GM21367 (cell line): Measurements from ENCODE around the gene MED27.

Experiments
- ATAC-seq: cut with Tn5 transposase; IDR thresholded peaks from one replicate; pipeline ENCODE4 v1.9.1; 2021; ENCODE audit not compliant: unreplicated experiment

MED27 gene

DNA sequence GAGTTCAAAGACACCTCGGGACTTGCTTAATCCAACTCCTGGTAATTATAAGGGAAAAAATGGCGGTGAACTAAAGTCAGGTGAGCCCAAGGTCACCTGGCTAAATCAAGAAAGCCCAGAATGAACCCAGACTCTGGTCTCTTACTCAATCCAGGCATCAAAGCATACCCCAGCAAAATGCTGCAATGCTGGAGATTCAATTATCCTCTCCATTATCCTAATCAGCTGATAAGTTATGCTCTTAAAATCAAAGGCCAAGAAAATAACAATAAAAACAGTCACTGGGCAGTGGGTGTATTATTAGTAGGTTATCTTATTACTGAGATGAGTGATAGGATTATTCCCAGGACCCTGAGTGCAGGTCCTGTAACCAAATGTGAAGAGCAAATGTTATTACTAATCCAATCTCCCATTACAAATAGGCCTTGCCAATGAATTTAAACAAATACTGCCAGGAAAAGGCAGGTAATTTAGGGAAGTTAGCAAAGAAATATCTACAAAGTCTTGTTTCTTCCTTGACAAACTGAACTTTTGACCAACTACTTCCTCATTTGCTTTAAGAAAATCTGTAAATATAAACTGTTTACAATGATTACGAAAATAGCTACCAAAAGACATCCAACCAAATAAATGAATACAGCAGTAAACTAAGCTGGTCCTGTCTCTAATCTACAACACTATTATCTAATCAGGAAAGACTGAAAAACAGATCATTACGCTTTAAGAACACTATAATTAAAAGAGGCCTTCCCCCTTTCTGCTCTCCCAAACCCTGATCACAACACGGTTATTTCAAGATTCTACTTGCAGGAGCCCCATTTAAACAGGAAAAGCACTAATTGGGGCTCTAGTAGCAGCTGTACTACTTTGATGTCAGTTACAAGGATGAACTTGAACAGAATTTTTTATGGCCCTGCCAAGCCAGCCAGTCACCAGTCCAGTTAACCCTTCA lies 103.2 kb downstream of the MED27 start:
- no peak for ATAC-seq

DNA sequence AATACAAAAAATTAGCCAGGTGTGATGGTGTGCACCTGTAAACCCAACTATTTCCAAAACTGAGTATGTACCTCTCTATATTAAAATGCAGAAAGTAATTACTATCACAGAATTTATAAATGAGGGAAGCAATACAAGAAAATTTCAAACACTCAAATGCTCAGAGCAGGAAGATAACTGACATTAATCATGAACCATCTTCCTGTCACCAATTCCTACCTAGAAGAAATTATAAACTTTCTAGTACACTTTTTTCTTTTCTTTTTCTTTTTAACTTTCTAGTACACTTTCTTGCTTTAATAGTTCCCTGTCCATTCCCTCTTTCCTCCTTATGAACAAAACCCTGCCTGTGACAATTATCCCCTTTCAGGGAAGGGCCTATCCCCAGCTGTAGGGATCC lies 106.8 kb downstream of the MED27 start:
- ATAC-seq: no peak

DNA sequence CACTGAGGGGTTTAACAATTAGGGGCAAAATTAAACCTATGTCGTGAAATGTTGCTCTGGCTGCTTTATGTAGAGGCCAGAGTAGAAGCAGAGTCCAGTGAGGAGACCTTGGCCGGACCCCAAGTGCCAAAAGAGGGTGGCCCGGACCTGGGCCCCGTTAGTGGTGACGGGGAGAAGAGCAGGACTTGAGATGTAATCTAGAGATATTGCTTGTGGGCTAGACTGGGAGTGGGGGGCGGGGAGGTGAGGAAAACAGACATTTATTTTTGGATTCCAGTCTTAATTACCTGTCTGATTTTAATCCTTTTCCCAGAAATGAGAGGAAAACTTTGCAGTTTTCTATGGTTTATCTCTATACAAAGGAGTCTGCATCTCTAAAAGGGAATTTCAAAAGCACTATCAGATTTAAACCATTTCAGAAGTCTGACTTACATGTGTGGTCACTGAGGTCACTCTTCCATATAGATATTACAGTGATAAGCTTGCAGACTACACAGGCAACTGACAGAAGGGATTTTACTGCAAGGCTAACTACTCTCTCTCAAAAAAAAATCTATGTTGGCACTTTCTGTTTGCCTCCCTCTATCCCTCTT lies 108.1 kb downstream of the MED27 start:
- ATAC-seq: no peak

DNA sequence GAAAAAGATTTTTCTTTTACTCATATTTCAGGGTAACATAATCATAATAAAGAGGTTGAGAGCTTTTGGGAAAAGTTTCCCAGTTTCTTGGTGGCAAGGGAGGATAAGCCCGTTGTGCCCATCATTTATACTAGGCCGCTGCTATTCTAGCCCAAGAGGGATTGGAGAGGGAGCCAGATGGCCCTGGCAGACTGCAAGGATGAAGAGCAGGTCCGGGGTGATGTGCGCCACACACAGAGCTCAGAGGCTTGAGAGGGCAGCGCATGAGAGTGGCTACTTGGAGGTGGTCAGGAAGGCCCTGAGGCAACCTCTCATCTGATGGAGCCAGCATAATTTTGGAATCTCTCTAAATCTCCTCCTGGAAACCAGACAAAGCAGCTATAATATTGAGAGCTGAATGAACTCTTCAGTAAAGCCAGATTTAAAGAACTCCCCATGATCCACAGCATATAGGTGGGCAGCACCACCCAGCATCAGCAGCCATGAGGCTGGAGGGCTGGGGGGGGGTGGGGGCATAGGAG lies 110.1 kb downstream of the MED27 start:
- ATAC-seq: no peak

DNA sequence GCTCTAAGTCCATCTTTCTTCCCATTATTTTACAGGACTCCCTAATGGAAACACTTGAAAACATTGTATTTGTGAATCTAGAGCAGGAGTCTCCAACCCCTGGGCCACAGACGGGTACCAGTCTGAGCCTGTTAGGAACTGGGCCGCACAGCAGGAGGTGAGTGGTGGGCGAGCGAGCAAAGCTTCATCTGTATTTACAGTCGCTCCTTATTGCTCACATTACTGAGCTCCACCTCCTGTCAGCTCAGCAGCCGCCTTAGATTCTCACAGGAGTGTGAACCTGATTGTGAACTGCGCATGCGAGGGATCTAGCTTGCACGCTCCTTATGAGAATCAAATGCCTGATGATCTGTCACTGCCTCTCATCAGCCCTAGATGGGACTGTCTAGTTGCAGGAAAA lies 111.0 kb downstream of the MED27 start:
- ATAC-seq: no peak

DNA sequence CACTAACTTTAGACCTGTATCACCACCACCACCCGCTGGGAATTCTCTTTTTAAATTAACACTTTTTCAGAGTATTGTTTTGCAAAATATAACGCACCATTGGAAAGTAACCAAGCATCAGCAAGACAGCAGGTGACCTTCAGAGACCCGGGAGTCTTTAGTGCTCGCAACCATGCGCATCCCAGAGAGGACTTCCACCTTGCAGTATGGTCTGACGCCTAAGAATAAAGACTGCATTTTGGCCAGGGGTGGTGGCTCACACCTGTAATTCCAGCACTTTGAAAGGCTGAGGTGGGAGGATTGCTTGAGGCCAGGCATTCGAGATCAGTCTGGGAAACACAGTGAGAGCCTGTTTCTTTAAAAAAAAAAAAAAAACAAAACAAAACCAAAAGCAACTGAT lies 113.8 kb downstream of the MED27 start:
- ATAC-seq: no peak

DNA sequence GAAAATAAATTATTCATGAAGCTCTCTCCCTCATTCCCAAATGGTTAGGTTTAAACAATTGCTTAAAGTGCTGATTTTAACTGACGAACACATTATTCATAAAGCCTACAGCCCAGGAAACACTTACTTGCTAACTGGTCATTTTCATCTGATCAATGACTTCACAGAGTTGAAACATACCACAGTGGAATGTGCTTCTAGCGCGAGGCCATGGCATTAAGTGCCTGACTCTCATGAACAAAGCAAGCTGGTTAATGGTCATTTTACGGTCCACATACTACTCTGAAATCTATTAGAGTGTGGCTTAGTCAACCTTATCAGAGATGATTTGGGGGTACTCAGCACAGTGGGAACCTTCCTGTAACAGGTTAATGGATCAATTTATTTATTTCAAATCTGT lies 114.6 kb downstream of the MED27 start:
- no peak for ATAC-seq

DNA sequence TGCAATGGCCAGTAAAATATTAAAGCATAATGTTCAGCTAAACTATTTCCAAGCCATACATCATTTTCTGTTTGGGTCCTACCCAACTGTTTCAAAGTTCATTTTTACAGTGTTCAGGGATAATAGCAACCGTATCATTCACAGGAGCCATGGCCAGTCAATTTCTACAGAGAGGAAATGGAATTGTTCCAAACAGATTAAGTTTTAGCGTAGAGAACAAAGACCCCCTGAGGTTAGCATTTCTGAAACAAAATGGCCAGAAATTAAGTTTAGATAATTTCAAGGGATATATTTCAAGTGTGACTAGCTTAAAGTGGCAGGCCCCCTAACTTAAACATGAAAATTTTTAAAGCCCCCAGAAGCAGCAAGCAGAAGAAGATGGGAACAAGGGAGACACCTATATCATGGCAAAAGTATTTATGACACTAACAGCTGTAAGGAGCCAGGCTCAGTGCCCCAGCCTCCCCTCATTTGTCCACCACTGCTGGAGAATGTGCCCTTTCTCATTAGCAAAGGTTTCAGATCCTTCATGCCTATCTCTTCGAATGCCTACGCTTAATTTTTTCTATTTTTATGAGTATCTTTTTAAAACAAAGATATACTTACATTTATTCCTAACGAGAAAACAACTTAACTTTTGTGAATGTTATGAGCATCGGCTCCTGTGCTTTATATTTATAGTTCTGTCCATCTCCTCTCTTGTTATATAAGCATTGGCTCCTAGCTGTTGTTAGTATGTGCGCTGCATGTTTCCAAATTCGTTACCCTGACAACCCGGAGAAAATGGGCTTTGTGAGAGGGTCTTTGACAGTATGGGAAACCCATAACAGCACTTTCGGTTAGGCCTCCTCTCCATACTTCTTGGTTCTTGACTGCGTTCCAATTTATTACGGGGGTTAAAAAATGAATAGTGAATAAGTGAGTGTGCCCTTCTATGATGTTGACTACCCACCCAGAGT lies 116.3 kb downstream of the MED27 start:
- ATAC-seq: no peak

DNA sequence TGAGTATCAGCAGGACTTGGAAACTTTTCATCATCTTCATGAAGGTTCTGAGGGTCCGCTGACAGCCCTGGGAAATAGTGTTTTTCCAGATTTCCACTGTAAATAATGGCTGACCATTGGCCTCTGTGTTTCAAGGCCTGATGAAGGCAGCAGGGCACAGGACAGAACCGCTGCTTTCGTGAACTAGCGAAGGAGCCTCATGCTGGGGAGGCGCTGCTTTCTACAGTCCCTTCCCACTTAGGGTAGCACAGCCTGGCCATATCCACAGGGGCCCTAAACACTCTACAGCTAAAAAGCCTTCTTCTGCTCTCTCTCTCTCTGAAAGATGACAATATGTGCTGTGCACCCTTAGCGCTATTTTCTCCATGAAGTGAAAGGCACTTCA lies 118.2 kb downstream of the MED27 start:
- no peak for ATAC-seq

- no peak for ATAC-seq
Measured at GRCh38 chr9:131960851-131961495, 118.7 kb downstream of the MED27 start.

- no peak for ATAC-seq
Measured at GRCh38 chr9:131960311-131960710, 119.4 kb downstream of the MED27 start.

DNA sequence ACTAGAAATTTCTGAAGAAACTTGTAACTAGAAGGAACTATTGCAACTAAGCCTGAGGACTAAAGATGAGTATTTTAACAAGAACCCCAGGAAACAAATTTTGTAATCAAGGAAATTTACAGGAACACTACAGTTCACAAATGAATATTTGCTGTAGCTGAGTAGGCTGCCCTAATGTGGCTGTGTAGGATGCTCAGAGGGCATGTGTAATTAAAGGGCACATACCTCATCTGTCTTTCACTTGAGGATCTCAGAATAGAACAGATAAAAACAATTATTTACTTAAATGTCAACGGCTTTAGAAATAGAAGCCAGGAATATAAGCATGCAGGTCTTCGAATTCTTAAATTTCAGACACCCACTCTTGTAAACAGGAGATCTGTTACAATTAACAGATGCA lies 119.8 kb downstream of the MED27 start:
- no peak for ATAC-seq

- no peak for ATAC-seq
Measured at GRCh38 chr9:131959056-131959455, 120.6 kb downstream of the MED27 start.

DNA sequence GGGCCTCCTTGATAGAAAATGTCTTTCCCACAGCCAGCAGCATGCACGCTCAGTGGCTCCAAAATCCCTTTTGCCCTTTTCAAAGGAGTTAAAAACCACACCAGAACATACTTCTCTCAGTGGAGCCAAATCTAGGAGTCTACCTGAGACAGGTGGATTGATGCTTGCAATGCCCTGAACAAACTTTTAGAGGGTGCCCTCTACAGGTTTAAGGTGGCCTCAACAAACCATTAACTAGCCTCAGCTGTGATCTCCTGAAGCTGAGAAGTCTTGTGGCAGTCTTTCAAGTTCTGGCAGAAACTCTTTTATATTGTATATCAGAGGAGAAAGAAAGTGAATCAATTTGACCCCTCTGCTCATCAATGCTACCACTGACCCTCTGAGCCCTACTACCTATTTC lies 125.4 kb downstream of the MED27 start:
- no peak for ATAC-seq

DNA sequence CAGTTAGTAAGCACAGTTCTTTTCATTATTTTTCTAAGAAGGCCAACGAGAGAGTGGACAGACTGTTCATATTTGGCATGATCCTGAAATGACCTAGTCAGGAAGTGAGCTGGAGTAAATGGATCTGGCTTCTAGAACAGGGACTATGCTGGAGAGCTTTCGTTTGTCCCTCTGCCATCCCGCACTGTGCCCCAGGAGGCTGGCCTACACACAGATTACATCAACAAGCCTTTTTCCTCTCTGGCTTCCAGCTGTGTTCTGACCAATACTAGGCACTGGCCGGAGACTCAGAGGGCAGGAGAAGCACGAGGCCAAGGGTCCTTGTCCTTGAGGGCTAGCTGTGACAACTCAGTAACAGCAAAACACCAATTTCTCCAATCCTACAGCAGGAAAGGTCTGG lies 127.8 kb downstream of the MED27 start:
- ATAC-seq: no peak

DNA sequence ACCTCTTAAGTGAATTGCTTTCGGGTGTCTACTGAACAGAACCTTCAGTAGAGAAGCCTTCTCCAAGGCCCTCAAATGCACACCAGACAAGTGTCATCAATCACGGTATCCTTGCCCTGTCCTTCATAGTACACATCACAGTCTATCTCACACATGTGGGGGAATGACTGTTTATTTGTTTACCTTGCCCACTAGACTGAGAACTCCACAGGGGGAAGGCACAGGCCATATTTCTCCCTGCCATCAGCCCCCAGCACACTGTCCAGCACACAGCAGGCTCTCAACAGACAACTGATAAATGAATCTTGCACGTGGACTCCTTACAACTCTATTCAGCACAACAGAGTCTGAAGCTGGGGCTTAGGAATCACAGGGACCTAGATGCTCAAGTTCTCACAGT lies 128.5 kb downstream of the MED27 start:
- no peak for ATAC-seq

GRCh38 chr9:131950487-131950886 lies 129.2 kb downstream of the MED27 start:
- ATAC-seq: no peak

- ATAC-seq: no peak
Measured at GRCh38 chr9:131946180-131946579, 133.5 kb downstream of the MED27 start.

- no peak for ATAC-seq
Measured at GRCh38 chr9:131943351-131943841, 136.3 kb downstream of the MED27 start.

DNA sequence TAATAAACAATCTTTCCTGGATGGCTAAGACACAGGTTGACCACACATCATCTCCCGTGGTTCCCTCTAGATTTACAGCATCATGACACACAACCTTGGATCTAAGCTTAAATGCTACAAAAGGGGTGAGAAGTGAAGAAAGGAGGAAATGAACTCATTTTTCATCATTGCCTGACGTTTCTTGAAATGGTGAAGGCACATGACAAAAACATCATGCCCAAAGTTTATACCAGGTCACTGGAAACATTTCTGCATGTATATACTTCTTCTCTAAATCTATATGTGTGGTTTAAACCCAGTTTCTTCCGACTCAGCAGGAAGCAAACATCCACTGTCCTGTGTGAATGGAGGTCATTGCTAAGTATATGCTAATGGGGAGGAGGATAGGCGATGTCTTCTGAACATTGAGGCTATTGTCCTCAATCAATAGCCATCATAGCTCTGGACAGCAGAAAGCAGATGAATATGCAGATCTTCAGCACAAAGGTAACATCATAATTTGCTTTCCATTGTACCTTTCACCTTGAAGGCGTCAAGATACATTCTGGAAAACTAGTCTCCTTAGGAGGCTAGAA lies 137.4 kb downstream of the MED27 start:
- no peak for ATAC-seq
